PC-3 (cell line): ENCODE measurements around the gene OTOS. TPM values are rescaled to one million over a fixed set of nuclear protein-coding genes. Genes with fewer than 3 reads are reported as not detected.

ENCODE experiments used
- ATAC-seq: fragments of 200-7000 bp; cut with Tn5 transposase; 2 replicates; pipeline ENCODE4 v1.9.1; 2020; ENCODE audit warnings: mild to moderate bottlenecking, moderate library complexity
- BruUV-seq: library from RNA; stranded (reverse); fragments of 400-500 nt; replicated peaks from 2 replicates; lab custom pipeline; 2021; lab: Mats Ljungman, UMichigan
- CTCF ChIA-PET: fragments of 300-600 bp; sonication (Branson Sonifier 250); formaldehyde crosslinking; loops from one replicate; lab custom pipeline; 2022; ENCODE audit warnings: antibody characterized with exemption; lab: Charles Lee
- POLR2A ChIA-PET: fragments of 300-600 bp; sonication (Branson Sonifier 250); formaldehyde crosslinking; loops from one replicate; lab custom pipeline; 2022; ENCODE audit warnings: antibody characterized with exemption; ENCODE audit not compliant: unreplicated experiment; lab: Charles Lee
- DNase-seq: peaks from one replicate; pipeline ENCODE4 v3.0.0-alpha.2; 2015
- H2AFZ ChIP-seq: fragments of 300-600 bp; sonication (generic); 2 replicates; pipeline ENCODE4 v1.6.0; 2016; ENCODE audit warnings: antibody characterized with exemption, low read length
- H3F3A ChIP-seq: fragments of 300-600 bp; sonication (generic); one replicate; pipeline ENCODE4 v1.6.0; 2017; ENCODE audit warnings: antibody characterized with exemption, low read length, control low read depth, mild to moderate bottlenecking; ENCODE audit not compliant: unreplicated experiment
- H3K27ac ChIP-seq: fragments of 300-600 bp; sonication (generic); 2 replicates; pipeline ENCODE4 v1.5.1; 2016; ENCODE audit warnings: mild to moderate bottlenecking, low read length
- H3K27me3 ChIP-seq: fragments of 300-600 bp; sonication (generic); 2 replicates; pipeline ENCODE4 v1.6.1; 2016; ENCODE audit warnings: low read length, mixed read lengths
- H3K36me3 ChIP-seq: fragments of 300-600 bp; sonication (generic); 2 replicates; pipeline ENCODE4 v1.6.1; 2016; ENCODE audit warnings: low read depth, mixed run types, low read length, mixed read lengths
- H3K4me1 ChIP-seq: fragments of 300-600 bp; sonication (generic); 2 replicates; pipeline ENCODE4 v1.5.1; 2016; ENCODE audit warnings: low read length; ENCODE audit not compliant: insufficient read depth
- H3K4me2 ChIP-seq: fragments of 300-600 bp; sonication (generic); 2 replicates; pipeline ENCODE4 v1.6.0; 2016; ENCODE audit warnings: low read length
- H3K4me3 ChIP-seq: fragments of 300-600 bp; sonication (generic); 2 replicates; pipeline ENCODE4 v1.5.1; 2016; ENCODE audit warnings: mild to moderate bottlenecking, low read length, mixed read lengths
- H3K79me2 ChIP-seq: fragments of 300-600 bp; sonication (generic); 2 replicates; pipeline ENCODE4 v1.6.1; 2017; ENCODE audit warnings: low read length, mixed read lengths
- H3K9ac ChIP-seq: fragments of 300-600 bp; sonication (generic); 2 replicates; pipeline ENCODE4 v1.6.0; 2016; ENCODE audit warnings: mild to moderate bottlenecking, low read length
- H3K9me2 ChIP-seq: fragments of 300-600 bp; sonication (generic); replicated peaks from 2 replicates; pipeline ENCODE4 v1.6.1; 2016; ENCODE audit warnings: mixed run types, low read length, mixed read lengths
- H3K9me3 ChIP-seq: fragments of 300-600 bp; sonication (generic); 2 replicates; pipeline ENCODE4 v1.6.1; 2016; ENCODE audit warnings: low read length, mixed read lengths
- H4K20me1 ChIP-seq: fragments of 300-600 bp; sonication (generic); 2 replicates; pipeline ENCODE4 v1.6.1; 2016; ENCODE audit warnings: low read length, mixed read lengths
- EZH2 ChIP-seq: fragments of 300-600 bp; sonication (generic); IDR thresholded peaks from one replicate; pipeline ENCODE4 v1.6.1; 2017; ENCODE audit warnings: antibody characterized with exemption, mild to moderate bottlenecking, low read length; ENCODE audit not compliant: unreplicated experiment
- EZH2phosphoT487 ChIP-seq: fragments of 300-600 bp; sonication (generic); IDR thresholded peaks from 2 replicates; pipeline ENCODE4 v1.6.1; 2018; ENCODE audit warnings: mild to moderate bottlenecking, antibody characterized with exemption, low read length, borderline replicate concordance
- intact Hi-C: fragments of 100-400 bp; cut with micrococcal nuclease; formaldehyde crosslinking; loops from 2 replicates; pipeline ENCODE4 v1.9.0; 2023
- total RNA-seq: library from RNA; depleted of rRNA; stranded (reverse); fragments of >200 nt; gene quantifications from 2 replicates; pipeline ENCODE4 v1.2.3, GENCODE V29; 2014
- TF ChIP-seq, protein P1 (sequence below): fragments of 300-600 bp; sonication (generic); conservative IDR thresholded peaks from 2 replicates; pipeline ENCODE4 v1.5.1; 2017; ENCODE audit warnings: antibody characterized with exemption, low read depth, mild to moderate bottlenecking, low read length

The OTOS gene
- total RNA-seq, 1 experiment from 2014 or later = not detected

DNA sequence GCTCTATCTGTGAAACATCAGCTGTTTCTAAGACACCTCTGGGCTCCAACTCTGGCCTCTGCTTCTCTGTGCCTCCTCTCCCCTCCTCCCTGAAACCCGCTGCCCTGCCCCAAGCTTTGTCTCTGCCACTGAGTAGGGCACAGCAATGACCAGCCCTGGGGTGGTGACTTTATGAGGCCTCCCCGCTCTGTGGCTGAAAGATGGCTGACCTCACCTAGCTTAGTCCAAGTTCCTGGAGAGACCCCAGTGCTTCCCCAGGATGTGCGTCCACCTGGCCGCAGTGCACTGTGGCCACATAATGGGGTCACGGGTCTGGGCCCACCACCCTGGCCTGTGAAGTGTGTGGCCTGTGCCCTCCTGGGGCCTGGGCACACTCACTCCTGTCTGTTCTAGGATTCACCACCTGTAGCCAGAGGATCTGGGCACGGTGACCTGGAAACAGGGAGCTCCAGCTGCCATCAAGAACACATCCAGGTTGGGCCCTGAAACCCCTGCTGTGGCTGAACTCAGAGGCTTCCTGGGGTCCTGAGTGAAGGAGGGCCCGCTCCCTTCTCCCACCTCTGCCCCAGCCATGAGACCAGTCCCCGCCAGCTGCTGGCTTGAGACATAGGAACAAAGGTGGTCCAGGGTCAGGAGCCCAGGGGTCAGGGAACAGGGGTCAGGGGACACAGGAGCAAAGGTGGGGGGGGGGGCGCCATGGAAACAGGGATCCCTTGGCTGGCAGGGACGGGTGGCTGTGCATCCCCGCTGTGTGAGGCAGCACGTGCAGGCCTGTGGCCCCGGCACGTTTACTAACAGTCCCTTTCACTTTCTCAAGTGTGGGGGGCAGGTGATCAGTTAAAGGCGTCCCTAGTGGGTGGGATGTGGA, 29.3 kb upstream of the OTOS start:
- TF ChIP-seq, protein P1, sequence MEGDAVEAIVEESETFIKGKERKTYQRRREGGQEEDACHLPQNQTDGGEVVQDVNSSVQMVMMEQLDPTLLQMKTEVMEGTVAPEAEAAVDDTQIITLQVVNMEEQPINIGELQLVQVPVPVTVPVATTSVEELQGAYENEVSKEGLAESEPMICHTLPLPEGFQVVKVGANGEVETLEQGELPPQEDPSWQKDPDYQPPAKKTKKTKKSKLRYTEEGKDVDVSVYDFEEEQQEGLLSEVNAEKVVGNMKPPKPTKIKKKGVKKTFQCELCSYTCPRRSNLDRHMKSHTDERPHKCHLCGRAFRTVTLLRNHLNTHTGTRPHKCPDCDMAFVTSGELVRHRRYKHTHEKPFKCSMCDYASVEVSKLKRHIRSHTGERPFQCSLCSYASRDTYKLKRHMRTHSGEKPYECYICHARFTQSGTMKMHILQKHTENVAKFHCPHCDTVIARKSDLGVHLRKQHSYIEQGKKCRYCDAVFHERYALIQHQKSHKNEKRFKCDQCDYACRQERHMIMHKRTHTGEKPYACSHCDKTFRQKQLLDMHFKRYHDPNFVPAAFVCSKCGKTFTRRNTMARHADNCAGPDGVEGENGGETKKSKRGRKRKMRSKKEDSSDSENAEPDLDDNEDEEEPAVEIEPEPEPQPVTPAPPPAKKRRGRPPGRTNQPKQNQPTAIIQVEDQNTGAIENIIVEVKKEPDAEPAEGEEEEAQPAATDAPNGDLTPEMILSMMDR = no peak
- TF ChIP-seq EZH2 (no peak), EZH2phosphoT487 (no peak)
- peaks cover 46% of the 10 kb centered on the region for H3K27me3 ChIP-seq
- CTCF ChIA-PET = no interaction called here

DNA sequence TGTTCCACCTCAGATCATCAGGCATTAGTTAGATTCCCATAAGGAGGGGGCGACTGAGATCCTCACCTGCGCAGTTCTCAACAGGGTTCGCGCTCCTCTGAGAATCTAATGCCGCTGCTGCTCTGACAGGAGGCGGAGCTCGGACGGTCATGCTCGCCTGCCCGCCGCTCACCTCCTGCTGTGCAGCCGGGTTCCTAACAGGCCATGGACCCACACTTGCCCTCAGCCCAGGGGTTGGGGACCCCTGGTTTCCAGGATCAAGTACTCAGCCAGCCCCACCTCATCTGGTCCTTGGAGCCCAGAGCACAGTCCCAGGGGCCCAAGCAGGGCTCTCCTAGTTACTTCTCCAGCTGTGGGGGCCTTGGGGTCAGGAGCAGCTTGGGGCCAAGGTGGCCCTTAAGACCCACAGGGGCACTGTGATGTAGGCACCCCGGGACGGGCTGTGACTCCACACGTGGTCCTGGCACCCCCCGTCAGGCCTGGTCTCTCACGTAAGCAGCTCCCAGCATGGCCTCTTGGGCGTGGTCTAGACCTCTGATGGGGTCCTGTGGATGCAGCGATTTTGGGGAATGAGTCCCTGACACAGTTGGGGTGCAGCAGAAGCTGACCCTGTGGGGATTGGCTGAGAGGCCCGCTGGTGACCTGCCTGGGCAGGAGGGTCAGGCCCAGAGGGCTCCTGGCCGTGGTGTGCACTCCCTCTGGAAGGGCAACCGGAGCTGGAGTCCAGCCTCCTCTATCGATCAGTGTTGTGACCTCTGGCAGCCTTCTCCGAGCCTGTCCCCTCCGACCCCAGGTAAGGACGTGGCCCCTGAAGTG, 28.3 kb upstream of the OTOS start:
- no peaks in the 10 kb centered on the region for H3K9me3 ChIP-seq
- ATAC-seq = no peak
- BruUV-seq = no TSS peak
- H3K4me1 ChIP-seq = no peaks in the 10 kb centered on the region
- H3K79me2 ChIP-seq = no peaks in the 10 kb centered on the region
- no peak overlapping the region for H3K27ac ChIP-seq
- ChIA-PET POLR2A (no interaction called here), CTCF (no interaction called here)
- H3K4me3 ChIP-seq = no peak overlapping the region
- no peak for DNase-seq
- intact Hi-C loops = no loop called here
- TF ChIP-seq, protein P1 = no peak
- TF ChIP-seq EZH2 (no peak), EZH2phosphoT487 (no peak)
- no peaks in the 10 kb centered on the region for H3F3A ChIP-seq
- H4K20me1 ChIP-seq = no peaks in the 10 kb centered on the region
- H3K9me2 ChIP-seq = no peaks in the 10 kb centered on the region
- peaks cover 37% of the 10 kb centered on the region for H3K27me3 ChIP-seq
- H3K36me3 ChIP-seq = no peaks in the 10 kb centered on the region
- H2AFZ ChIP-seq = no peak overlapping the region
- H3K9ac ChIP-seq = no peak overlapping the region
- no peak overlapping the region for H3K4me2 ChIP-seq

More for the DNA sequence above, 29.3 kb upstream of the OTOS start:
- ATAC-seq (no peak), DNase-seq (no peak)
- Histone ChIP-seq H3K9ac (no peak overlapping the region), H4K20me1 (no peaks in the 10 kb centered on the region), H3K9me3 (no peaks in the 10 kb centered on the region), H3K27ac (no peak overlapping the region), H3F3A (no peaks in the 10 kb centered on the region), H3K4me1 (no peaks in the 10 kb centered on the region), H3K4me3 (no peak overlapping the region), H3K79me2 (no peaks in the 10 kb centered on the region), H3K36me3 (no peaks in the 10 kb centered on the region), H2AFZ (no peak overlapping the region), H3K4me2 (no peak overlapping the region), H3K9me2 (no peaks in the 10 kb centered on the region)
- intact Hi-C loops = no loop called here
- POLR2A ChIA-PET = no interaction called here
- no TSS peak for BruUV-seq
